G401 (cell line): Measurements from ENCODE around the gene ADCYAP1. TPM values are rescaled to one million over a fixed set of nuclear protein-coding genes. Genes with fewer than 3 reads are reported as not detected.

Source experiments
- DNase-seq: peaks from one replicate; pipeline ENCODE4 v3.0.0-alpha.2; 2015; ENCODE audit warnings: low spot score
- in situ Hi-C: cut with HindIII; loops from 2 replicates; pipeline ENCODE4 v1.10.0; 2016; ENCODE audit warnings: low sequenced_read_pairs, mixed read lengths
- total RNA-seq: library from RNA; depleted of rRNA; stranded (reverse); fragments of >200 nt; shearing (Covaris generic); gene quantifications from 2 replicates; pipeline ENCODE4 v1.2.3, GENCODE V29; 2014; rRNA removed

Gene ADCYAP1
- total RNA-seq, 1 experiment from 2014 or later, result 13.9 TPM

- no peak for DNase-seq
- in situ Hi-C loops, result no loop called here
Observed at GRCh38 chr18:950882-951495, 46.3 kb downstream of the ADCYAP1 start.

- no peak for DNase-seq
- in situ Hi-C loops, result no loop called here
Observed at GRCh38 chr18:955384-956066, 50.9 kb downstream of the ADCYAP1 start.

GRCh38 chr18:957829-958228, 53.2 kb downstream of the ADCYAP1 start:
- DNase-seq, result no peak
- in situ Hi-C loops, result no loop called here

- DNase-seq, result no peak
- in situ Hi-C loops, result no loop called here
Observed at GRCh38 chr18:959854-960253, 55.2 kb downstream of the ADCYAP1 start.

Other genes starting within 250 kb of the ADCYAP1 start
- gene TYMS, start 247.2 kb upstream of the ADCYAP1 start, total RNA-seq, result 136 and 166 TPM in 2 replicates
- 57.1 and 88.7 TPM in 2 replicates for gene ENOSF1, start 192.2 kb upstream of the ADCYAP1 start, total RNA-seq
- gene YES1, start 92.6 kb upstream of the ADCYAP1 start, total RNA-seq, result 71.8 and 81.9 TPM in 2 replicates